HG03575 (cell line): Measurements from ENCODE around the gene TNIP2.
A peak's percentile ranks its signal among the peaks of the same experiment; 100 is the strongest.

Source experiments
- ATAC-seq: cut with Tn5 transposase; IDR thresholded peaks from one replicate; pipeline ENCODE4 v1.9.1; 2021; ENCODE audit not compliant: unreplicated experiment, insufficient number of reproducible peaks, low FRiP score; ENCODE audit errors: extremely low read depth

The TNIP2 gene

DNA sequence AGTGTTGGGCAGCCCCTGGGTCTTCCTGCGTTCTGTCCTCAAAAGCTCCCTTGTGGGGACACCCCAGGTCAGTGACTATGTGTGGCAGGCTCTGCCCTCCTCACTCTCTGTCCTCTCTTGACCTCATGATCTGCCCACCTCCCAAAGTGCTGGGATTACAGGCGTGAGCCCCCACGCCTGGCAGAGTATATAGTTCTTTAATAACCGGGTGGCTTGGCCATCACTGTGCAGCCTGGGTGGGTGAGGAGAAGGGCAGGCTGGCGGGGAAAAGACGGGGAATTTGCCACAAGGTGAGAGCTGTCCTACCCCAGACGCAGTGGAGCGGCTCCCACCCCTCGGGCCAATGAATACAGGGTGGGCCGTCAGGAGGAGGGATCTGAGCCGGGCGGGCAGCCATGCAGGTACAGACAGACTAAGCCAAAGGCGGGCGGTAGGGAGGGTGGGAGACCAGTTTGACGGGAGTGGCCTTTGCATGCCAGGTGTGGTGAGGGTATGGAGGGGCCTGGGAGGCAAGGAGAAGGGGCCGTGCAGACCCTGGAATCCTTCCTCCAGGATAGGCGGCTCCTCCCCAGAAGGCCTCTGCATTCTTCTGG, 39.3 kb upstream of the TNIP2 start:
- no peak for ATAC-seq

DNA sequence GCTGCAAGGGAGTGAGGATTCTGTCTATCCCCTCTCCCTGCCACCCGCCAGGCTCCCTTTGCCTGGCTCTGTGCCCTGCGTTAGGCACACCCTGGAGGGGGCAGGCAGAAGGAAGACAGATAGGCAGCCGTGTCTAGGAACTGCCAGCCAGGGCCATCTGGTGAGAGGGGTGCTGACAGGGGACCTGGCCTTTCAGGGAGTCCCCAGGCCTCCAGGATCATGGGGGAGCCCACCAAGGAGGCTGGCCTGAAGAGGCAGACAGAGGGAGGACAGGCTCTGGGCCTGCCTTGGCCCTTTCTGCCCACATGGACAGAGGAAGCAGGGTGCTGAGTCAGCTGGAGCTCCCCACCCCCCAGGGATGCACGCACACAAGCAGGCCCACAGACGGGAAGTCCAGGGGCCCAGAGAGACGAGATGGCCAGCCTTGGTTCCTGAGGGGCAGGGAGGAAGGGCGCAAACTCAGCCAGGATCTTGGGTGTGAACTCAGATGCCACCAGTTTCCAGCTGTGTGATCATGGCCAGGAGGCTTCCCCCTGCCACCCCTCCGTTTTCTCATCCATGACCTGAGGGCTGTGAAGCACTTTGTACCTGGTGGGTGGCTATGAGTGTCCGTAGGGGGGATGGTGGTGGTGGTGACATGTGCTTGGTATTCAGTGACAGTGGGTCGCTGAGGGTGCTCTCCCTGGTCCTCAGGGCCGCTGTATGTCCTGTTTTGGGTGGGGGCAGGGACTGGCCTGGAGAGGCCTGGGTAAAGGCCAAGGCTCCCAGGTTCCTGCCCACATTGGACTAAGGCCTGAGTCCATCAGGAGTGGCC, 38.6 kb upstream of the TNIP2 start:
- no peak for ATAC-seq

DNA sequence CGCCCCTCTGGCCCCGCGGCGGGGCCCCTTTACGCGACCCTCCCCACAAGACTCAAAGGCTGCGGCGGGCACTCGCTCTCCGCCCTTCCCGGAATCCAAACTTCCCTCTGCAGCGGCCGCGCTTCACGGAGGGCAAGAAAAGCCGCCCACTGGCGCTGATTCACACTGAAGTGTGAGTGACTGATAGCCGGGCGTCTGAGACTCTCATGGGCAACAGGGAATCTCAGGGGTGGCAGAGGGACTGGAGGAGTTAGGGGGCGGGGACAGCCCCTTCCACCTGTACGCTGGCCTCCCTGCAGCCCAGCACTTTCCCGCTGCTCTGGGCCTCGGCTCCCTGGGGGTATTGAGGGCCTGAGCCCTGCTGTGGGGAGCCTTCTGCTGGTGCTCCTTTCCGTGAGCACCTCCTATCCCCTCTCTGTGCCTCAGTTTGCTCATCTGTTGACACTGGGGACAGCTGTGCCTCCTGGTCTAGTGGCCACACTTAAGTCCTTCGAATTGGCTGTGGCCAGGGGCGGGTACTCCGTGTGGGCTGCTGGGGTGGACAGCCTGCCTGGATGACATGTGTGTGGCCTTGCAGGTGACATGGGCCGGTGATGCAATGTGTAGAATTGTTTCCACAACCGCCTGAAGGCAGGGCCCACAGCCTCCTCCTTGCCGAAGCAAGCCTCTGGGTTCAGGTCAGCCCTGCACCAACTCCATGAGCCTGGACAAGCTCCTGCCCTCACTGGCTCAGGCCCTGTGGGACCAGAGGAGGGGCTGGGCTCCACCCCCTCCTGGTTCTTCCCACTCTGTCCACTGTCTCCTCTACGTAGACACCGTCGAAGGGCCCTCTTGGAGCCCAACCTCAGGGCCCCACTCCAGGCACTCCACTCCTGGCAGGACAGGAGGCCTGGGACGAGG, 37.7 kb upstream of the TNIP2 start:
- ATAC-seq, result no peak

DNA sequence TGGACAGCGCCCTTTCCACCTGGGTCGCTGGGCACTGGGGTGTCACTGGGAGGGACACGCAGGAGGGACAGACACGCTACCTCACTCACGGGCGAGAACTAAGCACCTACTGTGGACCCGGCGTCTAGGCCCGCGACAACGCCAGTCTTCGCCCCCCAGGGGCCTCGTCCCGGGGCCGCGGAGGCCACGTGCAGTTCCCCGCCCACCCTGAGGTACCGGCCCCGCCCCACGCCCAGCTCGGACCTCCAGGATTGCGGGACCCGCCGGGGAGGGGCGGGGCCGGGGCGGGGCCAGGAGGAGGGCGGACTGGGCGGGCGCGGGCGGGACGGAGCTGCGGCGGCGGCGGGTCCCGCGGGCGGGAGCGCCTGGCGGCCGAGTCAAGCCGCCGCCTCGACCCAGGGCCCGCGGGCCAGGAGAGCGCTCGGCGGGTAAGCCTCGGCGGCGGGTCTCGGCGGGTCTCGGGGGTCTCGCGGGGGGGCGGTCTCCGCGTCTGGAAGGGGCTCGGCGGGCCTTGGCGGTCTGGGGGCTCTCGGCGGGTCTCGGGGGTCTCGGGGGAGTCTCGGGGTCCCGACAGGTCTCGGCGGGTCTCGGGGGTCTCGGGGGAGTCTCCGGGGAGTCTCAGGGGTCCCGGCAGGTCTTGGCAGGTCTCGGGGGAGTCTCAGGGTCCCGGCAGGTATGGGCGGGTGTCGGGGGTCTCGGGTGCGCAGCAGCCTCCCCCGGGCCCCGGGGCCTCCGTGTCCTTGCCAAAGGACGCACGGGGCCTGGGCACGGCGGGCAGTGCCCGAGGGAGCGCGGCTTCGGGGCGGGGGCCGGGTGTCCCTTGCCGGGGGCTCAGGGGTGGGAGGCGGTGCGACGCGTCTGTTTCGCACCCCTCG, 36.8 kb upstream of the TNIP2 start, which contains the start of gene SH3BP2:
SH3BP2 (plus strand) TSS at position 375 of the 875 bp plus-strand sequence. CDS start 27,533 bp downstream, outside the sequence.
- no peak for ATAC-seq

DNA sequence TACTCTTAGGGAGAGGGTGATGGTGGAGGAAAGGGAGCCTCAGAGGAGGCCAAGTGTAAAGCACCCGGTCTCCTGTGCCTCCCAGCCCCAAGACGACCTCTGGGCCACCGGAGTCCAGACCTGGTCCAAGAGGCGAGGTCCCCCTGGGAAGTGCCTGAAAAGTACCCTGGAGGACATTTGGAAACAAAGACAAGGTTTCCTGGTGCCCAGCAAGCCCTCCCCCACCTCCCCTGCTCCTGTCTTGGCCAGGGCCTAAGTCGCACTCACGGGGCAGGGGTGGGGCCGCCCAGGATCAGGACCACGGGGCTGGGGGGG, 36.2 kb upstream of the TNIP2 start:
- no peak for ATAC-seq

DNA sequence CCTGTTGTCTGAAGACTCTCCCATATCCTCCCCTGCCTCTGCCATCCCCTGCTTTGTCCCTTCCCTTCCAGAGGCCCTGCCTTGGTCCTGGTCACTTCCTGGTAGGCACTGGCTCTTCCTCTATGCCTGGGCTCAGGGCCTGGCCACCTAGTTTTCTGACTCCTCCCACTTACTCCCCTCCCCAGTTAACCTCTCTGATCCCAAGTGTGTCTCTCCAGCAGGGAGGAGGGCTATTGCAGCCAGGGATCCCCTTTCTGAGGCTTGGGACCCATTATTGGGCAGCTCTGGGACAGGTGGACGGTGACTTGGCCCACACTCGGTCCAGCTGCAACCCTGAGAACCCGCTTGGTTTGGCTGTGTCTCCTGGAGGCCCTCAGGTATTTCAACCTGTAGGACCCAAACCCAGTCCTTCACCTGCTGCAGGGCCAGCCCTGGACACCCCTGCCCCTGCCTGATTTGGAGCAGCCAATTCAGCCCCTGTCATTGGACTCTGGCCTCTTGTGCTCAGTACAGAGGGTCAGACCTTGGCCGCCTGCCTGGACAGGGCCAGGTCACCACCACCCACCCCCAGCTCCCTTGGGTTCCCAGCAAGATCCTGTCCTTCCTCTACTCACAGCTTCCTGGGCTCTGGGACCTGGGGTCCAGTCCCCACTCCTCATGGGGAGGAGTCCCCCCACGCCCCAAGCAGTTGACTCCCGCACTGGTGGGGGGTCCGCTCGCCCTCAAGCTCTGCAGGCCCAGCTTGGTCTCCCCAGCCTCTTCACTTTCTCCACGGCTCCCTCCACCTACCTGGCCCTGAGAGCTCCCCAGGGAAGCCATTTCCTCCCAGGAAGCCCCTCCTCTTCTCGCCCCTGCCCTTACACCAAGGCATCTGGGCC, 35.6 kb upstream of the TNIP2 start:
- no peak for ATAC-seq

DNA sequence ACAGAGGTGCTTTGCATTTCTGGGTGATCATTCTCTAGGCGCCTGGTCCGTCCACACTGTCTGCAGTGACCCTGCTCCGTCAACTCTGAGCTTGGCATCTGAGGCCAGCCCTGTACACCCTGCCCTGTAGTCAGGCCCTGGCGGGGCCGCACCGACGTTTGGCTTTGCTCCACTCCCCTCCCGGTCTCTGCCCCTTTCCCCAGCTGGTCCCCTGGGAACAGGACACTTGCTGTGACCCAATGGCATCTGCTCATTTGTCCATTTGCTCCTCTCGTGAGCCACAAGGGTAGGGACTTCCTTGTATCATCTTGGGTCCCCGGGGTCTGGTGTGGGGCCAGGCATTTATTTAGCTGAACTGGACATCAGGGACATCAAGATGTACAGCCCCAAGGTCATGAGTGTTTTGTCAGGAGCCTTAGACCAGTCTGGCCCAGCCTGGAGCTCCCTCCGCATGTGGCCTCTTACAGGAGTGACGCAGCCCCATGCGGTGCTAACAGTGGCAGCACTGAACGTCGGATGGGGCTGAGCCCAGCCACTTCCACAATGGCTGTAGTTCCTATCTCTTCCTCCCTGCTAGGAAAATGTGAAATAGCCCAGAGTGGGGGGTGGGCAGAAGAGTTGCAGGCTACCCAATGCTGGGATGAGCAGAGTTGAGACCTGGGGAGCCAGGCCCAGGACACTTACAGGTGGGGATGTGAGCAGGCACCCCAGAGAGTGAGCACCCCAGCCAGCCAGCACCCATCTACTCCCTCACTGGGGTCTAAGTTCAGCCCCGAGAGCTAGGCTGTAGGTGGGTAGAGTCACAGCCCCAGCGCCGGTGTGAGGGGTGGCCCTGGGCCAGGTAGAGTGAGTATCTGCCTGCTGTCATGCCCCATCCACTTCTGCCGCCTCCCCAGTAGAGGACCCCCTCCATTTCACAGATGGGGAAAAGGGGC, 34.7 kb upstream of the TNIP2 start:
- no peak for ATAC-seq

DNA sequence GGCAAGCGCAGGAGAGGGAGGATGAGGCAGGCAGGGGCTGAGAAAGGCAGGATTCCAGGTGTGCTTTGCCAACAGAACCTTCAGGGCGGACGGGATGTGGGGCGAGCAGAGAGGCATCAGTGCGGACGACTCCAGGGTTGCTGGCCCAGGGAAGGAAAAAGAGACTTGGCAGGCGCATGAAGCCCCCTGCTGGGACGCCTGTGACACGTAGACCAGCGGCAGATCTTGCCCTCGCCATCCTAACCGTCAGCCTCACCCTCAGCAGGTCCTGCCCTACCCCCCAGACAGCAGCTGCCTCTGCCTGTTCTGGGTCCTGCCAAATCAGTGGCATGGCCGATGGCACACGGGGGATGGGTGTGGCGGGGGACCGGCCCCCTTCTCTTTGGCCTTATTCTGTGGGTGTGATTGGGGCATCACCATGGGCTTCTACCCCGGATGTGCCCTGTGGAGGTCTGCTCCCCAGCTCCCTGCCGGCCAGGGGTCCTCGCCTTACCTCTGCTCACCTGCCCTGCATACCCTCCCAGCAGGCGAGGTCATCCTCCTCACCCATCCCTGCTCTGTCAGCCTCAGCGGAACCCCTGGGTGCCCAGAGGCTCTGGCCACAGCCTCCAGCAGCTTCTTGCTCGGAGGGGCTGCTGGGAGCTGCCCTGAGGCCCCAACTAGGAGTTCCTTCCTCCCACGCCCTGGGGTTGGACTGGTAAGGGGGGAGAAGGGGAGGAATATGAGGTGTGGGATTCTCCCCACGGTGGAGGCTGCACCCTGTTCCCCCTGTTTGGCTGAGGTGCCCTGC, 33.9 kb upstream of the TNIP2 start:
- no peak for ATAC-seq

DNA sequence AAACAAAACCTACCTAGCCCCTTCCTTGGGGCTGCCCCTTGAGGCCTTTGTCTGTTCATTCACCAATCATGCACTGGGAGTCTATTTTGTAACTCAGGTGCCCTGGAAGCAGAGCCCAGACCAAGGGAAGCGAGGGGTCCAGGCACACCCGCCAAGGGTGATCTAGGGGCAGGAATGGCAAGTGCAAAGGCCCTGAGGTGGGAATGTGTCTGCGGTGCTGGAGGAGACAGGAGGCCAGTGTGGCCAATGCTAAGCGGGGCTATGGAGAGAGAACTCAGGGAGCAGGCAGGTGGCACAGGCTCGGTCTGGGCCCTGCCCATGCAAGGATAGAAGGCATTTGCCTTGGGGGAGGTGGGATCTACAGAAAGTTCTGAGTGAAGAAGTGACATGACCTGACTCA, 33.2 kb upstream of the TNIP2 start:
- ATAC-seq, result no peak

DNA sequence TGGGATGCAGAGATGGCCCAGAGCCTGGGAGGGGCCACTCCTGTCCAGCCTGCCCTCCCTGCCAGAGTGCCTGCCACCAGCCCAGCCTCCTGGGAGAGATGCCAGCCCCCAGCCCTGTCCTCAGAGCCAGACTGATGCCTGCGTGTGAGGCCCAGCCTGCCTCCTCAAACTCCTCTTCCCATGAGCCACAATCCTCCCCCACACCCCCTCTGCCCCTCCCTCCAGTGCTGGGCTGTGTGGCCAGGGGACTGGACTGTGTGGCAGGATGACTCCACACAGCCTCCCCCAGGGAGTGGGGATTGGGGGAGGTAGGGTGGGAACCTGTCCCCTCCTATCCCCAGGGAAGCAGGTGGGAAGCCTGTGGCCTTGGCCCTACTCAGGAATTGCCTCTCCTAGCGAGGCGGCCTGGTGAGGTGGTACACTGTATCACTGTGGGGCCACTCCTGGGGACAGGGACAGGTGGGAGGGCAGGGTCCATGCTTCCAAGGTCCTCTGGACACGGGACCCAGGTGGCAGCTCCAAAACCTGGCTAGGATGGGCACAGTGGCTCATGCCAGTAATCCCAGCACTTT, 32.5 kb upstream of the TNIP2 start:
- no peak for ATAC-seq

DNA sequence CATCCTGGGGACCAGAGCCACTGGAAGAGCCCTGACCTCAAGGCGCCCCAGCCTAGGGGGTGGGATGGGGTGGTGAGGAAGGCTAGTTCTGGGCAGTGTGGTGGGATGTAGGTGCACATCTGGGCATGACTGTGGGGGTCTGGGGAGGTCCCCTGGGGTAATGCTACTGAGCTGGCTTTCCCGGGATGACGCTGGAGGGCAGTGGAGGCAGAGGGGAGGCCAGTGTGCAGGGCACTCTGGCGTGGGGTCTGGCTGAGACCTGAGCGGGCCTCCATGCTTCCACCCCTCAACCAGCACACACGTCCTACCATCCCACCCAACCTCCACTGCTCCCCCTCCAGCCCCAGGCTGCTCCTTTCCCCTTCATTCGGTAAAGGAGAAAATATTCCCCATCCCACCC, 32.0 kb upstream of the TNIP2 start:
- ATAC-seq, result no peak

DNA sequence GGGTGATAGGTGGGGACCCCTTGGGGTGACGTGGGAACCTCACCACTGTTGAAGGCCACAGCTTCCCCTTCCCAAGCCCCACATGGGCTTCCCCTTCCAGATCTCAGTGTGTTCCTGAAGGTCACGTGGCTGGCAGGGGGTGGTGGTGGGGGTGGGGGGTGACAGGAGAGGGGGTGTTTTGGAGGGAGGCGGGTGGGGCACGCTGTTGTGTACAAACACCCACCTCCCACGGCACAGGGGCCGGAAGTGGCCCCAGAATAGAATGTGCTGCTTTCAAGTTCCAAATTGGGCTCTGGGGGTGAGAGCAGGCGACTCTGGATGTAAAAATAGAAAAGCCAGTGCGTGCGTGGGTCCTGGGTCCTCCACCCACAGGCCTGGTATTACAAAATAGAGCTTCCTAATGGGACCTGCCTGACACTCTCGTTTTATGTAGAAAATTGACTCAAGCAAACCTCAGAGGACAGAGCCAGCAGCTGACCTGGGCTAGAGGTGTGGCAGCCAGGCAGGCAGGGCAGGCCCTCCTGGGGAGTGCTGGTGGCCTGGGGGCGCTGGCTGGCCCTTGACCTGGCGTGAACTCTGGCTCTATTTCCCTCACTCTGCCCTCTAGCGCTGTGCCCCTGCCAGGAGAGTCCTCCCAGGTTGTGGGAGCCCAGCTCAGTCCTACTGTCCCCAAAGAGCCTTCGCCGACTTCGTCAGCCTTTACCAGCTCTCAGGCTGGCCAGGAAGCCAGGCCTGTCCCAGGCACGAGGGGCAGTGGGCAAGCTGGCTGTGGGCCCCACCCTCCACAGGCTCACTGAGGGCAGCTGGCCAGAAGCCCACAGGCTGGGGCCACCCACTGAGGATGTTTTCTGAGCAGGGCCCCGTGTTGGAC, 31.3 kb upstream of the TNIP2 start:
- ATAC-seq, result peak; percentile 62

DNA sequence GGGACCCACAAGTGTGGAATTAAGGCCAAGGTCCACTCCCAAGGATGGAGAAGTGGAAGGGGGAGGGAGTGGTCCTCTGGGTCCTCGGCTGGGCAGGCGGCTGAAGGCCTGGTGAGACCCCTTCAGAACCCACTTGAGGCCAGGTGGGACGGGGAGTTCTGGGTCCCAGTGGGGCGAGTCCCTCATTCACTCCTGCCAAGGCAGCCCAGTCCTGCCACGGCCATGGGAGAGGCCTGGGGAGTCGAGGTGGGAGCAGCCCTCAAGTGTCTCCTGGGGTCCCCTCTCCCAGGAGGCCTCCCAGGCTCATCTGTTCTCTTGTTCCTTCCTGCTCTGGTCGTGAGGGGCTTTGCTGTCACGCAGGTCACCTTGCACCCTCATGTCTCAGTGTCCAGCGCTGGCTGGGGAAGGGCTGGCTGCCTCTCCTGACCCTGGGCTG, 30.7 kb upstream of the TNIP2 start:
- ATAC-seq, result no peak

DNA sequence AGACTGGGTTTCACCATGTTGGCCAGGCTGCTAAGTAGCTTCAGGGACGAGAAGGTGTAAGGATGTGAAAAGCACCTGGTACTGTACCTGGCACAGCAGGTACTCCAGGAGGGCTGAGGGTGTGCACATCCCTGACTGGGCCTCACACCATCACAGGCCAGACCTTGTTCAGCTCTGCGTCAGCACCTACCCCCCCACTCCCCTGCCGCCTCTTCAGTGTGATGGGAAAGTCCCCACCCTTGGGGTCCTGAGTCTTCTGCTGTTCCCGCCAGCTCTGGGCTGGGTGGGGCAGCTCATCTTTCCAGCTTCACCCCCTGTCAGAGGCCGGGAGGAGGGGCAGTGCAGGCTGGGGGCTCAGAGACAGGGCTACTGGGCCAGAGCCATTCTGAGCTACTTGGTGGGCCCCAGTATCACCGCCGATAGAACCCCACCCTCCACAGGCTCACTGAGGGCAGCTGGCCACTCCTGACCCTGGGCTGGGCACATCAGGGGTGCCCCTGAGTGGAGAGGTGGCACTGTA, 30.1 kb upstream of the TNIP2 start:
- ATAC-seq, result no peak

DNA sequence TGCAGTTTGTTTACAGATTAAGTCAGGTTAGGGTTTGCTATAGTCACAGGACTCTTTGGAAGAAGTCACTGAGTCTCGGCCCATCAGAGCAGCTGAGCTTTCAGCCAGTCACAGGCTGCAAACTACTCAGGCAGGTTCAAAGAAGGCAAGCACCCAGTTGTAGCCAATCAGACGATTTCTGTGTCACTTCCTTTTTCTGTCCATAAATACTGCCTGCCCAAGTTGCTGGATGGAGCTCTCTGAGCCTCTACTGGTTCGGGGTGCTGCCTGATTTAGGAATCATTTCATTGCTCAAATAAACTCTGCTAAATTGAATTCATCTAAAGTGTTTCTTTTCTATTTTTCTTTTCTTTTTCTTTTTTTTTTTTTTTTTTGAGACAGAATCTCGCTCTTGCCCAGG, 29.5 kb upstream of the TNIP2 start:
- no peak for ATAC-seq
